K562 (cell line): Measurements from ENCODE around the gene ZNF473. TPM values are rescaled to one million over a fixed set of nuclear protein-coding genes. Genes with fewer than 3 reads are reported as not detected.

ENCODE experiments used
- CLOCK ChIP-seq: fragments of 250-450 bp; sonication (Bioruptor Pico); IDR thresholded peaks from 2 replicates; pipeline ENCODE4 v1.4.0; 2020; ENCODE audit warnings: mild to moderate bottlenecking, moderate library complexity, borderline replicate concordance
- E2F6 ChIP-seq, 2 experiments: IDR thresholded peaks; 2 replicates each; pipeline ENCODE4 v1.6.1; 2011; ENCODE audit warnings: borderline replicate concordance in 1 of 2, control low read depth in 1 of 2, low read depth in 1 of 2, low read length in 1 of 2, mild to moderate bottlenecking in 1 of 2, mixed read lengths in 1 of 2, moderate library complexity in 1 of 2; ENCODE audit not compliant: insufficient read depth in 1 of 2, insufficient read length in 1 of 2, poor library complexity in 1 of 2, severe bottlenecking in 1 of 2; ENCODE audit errors: extremely low read depth in 1 of 2
- FOXP1 ChIP-seq: sonication (generic); formaldehyde crosslinking; IDR thresholded peaks from 2 replicates; pipeline ENCODE4 v1.8.0; 2022; ENCODE audit warnings: mild to moderate bottlenecking, missing genetic modification reagents
- MGA ChIP-seq: fragments of 450-650 bp; IDR thresholded peaks from 2 replicates; pipeline ENCODE4 v1.6.1; 2016; ENCODE audit warnings: mild to moderate bottlenecking, moderate library complexity
- MLLT1 ChIP-seq, 2 experiments: fragments of 450-650 bp; IDR thresholded peaks; 2 replicates each; pipeline ENCODE4 v1.6.1; 2016
- POLR2B ChIP-seq: fragments of 450-650 bp; IDR thresholded peaks from 2 replicates; pipeline ENCODE4 v1.6.1; 2018; ENCODE audit warnings: low read depth; ENCODE audit not compliant: partially characterized antibody
- SMAD1 ChIP-seq: fragments of 150-350 bp; IDR thresholded peaks from 2 replicates; pipeline ENCODE4 v1.6.1; 2014; ENCODE audit warnings: low read length, low read depth; ENCODE audit not compliant: partially characterized antibody
- SMARCE1 ChIP-seq: fragments of 450-650 bp; IDR thresholded peaks from 2 replicates; pipeline ENCODE4 v1.7.1; 2016; ENCODE audit warnings: mild to moderate bottlenecking
- TEAD2 ChIP-seq: fragments of 450-650 bp; IDR thresholded peaks from 2 replicates; pipeline ENCODE4 v1.6.1; 2016; ENCODE audit warnings: missing genetic modification characterization, control low read depth, missing compliant biosample characterization
- polyA plus RNA-seq, 8 experiments: library from polyadenylated mRNA; depleted of rRNA in 4 of 8; stranded (reverse) in 5 of 8; unstranded in 3 of 8; fragments of >200 nt; fragmentation: Nextera tagmentation in 2 of 8; fragmentation: Illumina TruSeq in 1 of 8; extraction: Ambion mirVana in 2 of 8; extraction: Trizol in 1 of 8; gene quantifications; 2 replicates each; pipeline versions ENCODE4 v1.2.1 to v1.2.3, GENCODE V29; 2011 to 2014; ENCODE audit warnings: inconsistent platforms in 1 of 8, missing spikeins in 1 of 8
- total RNA-seq, 7 experiments: library from RNA; depleted of rRNA in 6 of 7; stranded (reverse); fragments of >200 nt in 6 of 7; fragmentation: Illumina TruSeq in 2 of 7; extraction: Trizol in 2 of 7; gene quantifications; 2 replicates each; pipeline versions ENCODE4 v1.2.1 to v1.2.3, GENCODE V29; 2011 to 2021; ENCODE audit warnings: low replicate concordance in 1 of 7

Gene ZNF473
- total and polyA plus RNA-seq, 9 of the 15 experiments (the other 6 are each of a cell fraction or from before 2014, with no cell fraction given), result 8.2 to 34.0 (median 28.5) TPM

- peak; percentile 67 for TF ChIP-seq MGA
- TF ChIP-seq MLLT1 (IDR thresholded peaks at IDR 0.05), result no peak
- TF ChIP-seq SMAD1, result no peak
- TF ChIP-seq E2F6 (IDR thresholded peaks at IDR 0.05; ENCODE audit: borderline replicate concordance in 1 of 2, extremely low read depth in 1 of 2, insufficient read depth in 1 of 2, insufficient read length in 1 of 2, low read depth in 1 of 2, low read length in 1 of 2, poor library complexity in 1 of 2, severe bottlenecking in 1 of 2), result peak in 1 of 2 experiments; percentile 44
- TF ChIP-seq FOXP1 (CRISPR knock-in tag), result no peak
- TF ChIP-seq CLOCK (CRISPR knock-in tag), result no peak
- no peak for TF ChIP-seq POLR2B
- TF ChIP-seq SMARCE1, result no peak
- TF ChIP-seq TEAD2 (tag), result no peak
Observed at GRCh38 chr19:50050406-50051227, 24.8 kb downstream of the ZNF473 start (continued).
